ENCODE measurements around the gene ZNF229.
A peak's percentile ranks its signal among the peaks of the same experiment; 100 is the strongest.
"Not testable (repeated sequence)": the region's sequence is repeated elsewhere in the genome, so short reads cannot be mapped to it uniquely, and the experiment has no call there.

The ZNF229 gene

DNA sequence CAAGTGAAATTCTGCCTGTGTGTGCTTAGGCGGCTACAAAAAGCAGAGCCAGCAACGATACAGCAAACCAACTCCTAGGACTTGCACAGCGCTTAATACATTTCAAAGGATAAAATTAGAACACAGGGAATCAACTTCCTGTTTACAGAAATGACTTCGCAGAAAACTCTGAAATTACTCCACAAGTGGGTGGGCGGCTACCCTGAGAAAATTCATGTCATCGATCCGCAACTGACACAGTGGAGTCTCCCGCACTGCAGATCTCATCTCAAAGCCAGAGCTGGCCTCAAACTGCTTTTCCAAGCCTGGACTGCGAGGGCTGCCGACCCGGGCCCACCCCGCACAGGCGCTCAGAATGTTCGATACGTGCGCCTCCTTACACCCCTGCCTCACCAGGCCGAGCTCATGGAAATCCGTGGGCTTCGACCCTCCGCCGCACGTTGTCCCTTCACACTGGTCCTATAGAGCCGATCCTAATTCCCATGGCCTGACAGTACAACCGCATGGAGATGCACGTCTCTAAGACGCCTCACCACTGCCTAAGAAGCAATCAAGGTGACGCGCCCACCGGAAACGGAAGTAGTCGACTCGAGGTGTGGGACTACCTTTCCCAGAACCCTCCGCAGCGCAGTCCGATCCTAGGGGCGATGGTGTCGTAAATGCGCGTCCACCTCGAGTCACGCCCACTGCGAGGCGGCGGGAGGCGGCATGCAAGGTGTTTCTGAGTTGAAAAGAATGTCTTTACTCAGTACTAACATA, at the start of gene ZNF229:
TSS of gene ZNF229 (minus strand) at position 557 of the 759 bp plus-strand sequence. CDS start 5,625 bp downstream, outside the sequence.
- peaks cover 7 to 10% of the 10 kb centered on the region in 2 experiments for H3K4me1 ChIP-seq (ENCODE audit: control insufficient read depth in 1 of 2, insufficient read depth in 1 of 2, low read depth in 1 of 2, low read length in 1 of 2)
- no peaks in the 10 kb centered on the region for H3K36me3 ChIP-seq
- H3K4me3 ChIP-seq (ENCODE audit: low read depth in 1 of 2, low read length in 1 of 2) = peak within 1 kb of the TSS; percentile 47 to 49
- peaks cover 18% of the 10 kb centered on the region for H3K27me3 ChIP-seq
- no peak for TF ChIP-seq CTCF (IDR thresholded peaks at IDR 0.05)
- no peak within 1 kb of the TSS for H3K27ac ChIP-seq
- peaks cover 29% of the 10 kb centered on the region for H3K9me3 ChIP-seq

DNA sequence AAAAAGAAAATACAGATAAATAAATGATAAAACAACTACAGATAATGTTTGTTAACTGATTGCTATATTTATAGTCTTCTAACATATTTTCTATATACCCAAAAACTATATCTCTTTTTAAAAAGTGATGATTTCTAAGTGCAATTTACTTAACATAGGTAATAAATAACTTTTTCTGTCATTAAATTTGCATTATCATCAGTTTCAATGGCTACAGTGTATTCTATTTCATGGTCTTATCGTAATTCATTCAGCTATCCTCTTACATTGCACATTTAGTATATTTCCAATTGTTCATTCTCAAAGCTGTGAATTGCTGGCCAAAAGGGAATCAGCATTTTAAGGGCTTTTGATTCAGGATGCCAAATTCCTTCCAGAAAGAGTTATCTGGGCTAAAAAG, 48.4 kb upstream of the ZNF229 start:
- no peak for TF ChIP-seq CTCF (IDR thresholded peaks at IDR 0.05)
- Histone ChIP-seq H3K36me3 (peaks cover 46% of the 10 kb centered on the region), H3K4me1 (ENCODE audit: control insufficient read depth in 1 of 2, insufficient read depth in 1 of 2, low read depth in 1 of 2, low read length in 1 of 2) (peaks cover 17 to 20% of the 10 kb centered on the region in 2 experiments), H3K27me3 (peaks cover 8% of the 10 kb centered on the region), H3K9me3 (peaks cover 33% of the 10 kb centered on the region), H3K27ac (no peak overlapping the region), H3K4me3 (ENCODE audit: low read depth in 1 of 2, low read length in 1 of 2) (no peak overlapping the region)

- H3K27ac ChIP-seq = no peak overlapping the region
- H3K4me1 ChIP-seq (ENCODE audit: control insufficient read depth in 1 of 2, insufficient read depth in 1 of 2, low read depth in 1 of 2, low read length in 1 of 2) = no peaks in the 10 kb centered on the region
- no peak overlapping the region for H3K4me3 ChIP-seq (ENCODE audit: low read depth in 1 of 2, low read length in 1 of 2)
- peaks cover 40% of the 10 kb centered on the region for H3K36me3 ChIP-seq
- TF ChIP-seq CTCF (IDR thresholded peaks at IDR 0.05) = no peak
- H3K9me3 ChIP-seq = peaks cover 87% of the 10 kb centered on the region
- no peaks in the 10 kb centered on the region for H3K27me3 ChIP-seq
These were observed 28.5 kb upstream of the ZNF229 start for GRCh38 chr19:44476559-44477408.

DNA sequence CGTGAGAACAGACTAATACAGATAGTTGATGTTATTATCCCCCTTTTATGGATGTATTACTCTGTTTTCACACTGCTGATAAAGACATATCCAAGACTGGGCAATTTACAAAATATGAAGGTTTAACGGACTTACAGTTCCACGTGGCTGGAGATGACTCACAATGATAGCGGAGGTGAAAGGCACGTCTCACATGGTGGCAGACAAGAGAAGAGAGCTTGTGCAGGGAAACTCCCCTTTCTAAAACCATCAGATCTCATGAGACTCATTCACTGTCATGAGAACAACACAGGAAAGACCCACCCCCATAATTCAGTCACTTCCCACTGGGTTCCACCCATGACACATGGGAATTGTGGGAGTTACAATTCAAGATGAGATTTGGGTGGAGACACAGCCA, 20.5 kb upstream of the ZNF229 start:
- H3K27ac ChIP-seq; H3K27me3 ChIP-seq; H3K4me1 ChIP-seq (ENCODE audit: control insufficient read depth in 1 of 2, insufficient read depth in 1 of 2, low read depth in 1 of 2, low read length in 1 of 2); H3K4me3 ChIP-seq (ENCODE audit: low read depth in 1 of 2, low read length in 1 of 2); H3K36me3 ChIP-seq: not testable (repeated sequence)
- H3K9me3 ChIP-seq = peaks cover 21% of the 10 kb centered on the region

DNA sequence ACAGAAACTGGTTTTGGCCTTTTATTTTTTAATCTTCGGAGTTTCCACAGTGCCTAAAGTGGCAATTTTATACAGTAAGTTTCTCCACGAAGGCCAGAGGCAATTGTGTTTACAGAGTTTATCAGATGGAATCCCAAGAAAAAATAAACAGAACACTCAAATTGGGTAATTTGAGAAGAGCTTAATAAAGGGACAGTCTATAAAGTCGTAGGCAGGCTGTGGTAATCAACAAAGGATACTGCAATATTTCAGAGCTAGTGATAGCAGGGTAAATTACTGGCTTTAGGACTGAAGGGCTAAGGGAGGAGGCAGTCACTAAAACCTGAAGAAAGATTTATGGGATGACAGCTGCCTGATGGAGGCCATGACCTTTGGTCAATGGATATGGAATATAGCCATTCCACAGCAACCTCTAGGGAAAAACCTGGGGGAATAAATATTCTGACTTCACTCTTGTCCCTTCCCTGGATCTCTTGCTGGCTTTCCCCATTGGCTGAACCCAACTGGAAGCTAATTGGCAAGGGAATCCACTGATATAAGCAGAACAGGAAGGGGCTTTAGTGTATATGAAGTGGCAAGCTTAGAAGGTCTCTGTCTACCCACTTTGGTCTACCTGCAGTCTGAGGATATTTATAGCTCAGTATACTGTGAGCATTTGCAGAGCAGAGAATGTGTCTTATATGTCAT, 14.5 kb upstream of the ZNF229 start:
- H3K36me3 ChIP-seq; H3K9me3 ChIP-seq; H3K27me3 ChIP-seq; H3K27ac ChIP-seq; H3K4me1 ChIP-seq (ENCODE audit: control insufficient read depth in 1 of 2, insufficient read depth in 1 of 2, low read depth in 1 of 2, low read length in 1 of 2); H3K4me3 ChIP-seq (ENCODE audit: low read depth in 1 of 2, low read length in 1 of 2): not testable (repeated sequence)

DNA sequence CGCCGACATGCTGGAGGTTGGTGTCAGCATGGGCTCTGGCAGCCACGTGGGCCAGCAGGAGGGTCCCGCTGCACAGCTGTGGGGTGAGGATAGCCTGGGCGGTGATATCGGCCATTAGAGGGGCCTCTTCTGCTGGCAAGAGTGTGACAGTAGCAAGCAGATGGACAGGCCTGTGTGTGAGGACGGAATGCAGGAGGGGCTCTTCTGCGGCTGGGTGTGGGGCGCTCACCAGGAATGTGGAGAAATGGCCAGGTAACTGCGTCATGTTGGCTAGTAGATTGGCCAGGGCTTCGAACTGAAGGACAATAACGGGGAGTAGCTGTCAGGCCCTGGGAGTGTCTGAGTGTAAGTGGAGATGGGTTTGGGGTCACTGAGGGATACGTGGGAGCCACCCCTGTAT, 7.7 kb upstream of the ZNF229 start:
- not testable (repeated sequence) for H3K4me1 ChIP-seq (ENCODE audit: control insufficient read depth in 1 of 2, insufficient read depth in 1 of 2, low read depth in 1 of 2, low read length in 1 of 2); H3K36me3 ChIP-seq; H3K4me3 ChIP-seq (ENCODE audit: low read depth in 1 of 2, low read length in 1 of 2); H3K27ac ChIP-seq; H3K27me3 ChIP-seq
- H3K9me3 ChIP-seq = peaks cover 14% of the 10 kb centered on the region
